PC-9 (cell line): ENCODE data around the gene NRG3. TPM values are rescaled to one million over a fixed set of nuclear protein-coding genes. Genes with fewer than 3 reads are reported as not detected.

Experiments
- BruUV-seq: library from RNA; stranded (reverse); fragments of 400-500 nt; replicated peaks from 2 replicates; lab custom pipeline; 2021; lab: Mats Ljungman, UMichigan
- CTCF ChIA-PET: fragments of 300-600 bp; sonication (Branson Sonifier 250); formaldehyde crosslinking; loops from one replicate; lab custom pipeline; 2022; ENCODE audit warnings: antibody characterized with exemption; lab: Charles Lee
- POLR2A ChIA-PET: fragments of 300-600 bp; sonication (Branson Sonifier 250); formaldehyde crosslinking; loops from one replicate; lab custom pipeline; 2022; ENCODE audit warnings: antibody characterized with exemption; ENCODE audit not compliant: unreplicated experiment; lab: Charles Lee
- DNase-seq, 2 experiments: peaks; one replicate each; pipeline versions ENCODE4 v3.0.0 to v3.0.0-alpha.2; 2015 to 2022; ENCODE audit warnings: mixed read lengths in 1 of 2
- H2AFZ ChIP-seq: fragments of 200-600 bp; sonication (generic); 2 replicates; pipeline ENCODE4 v1.8.1; 2017; ENCODE audit warnings: antibody characterized with exemption
- H3F3A ChIP-seq: fragments of 200-600 bp; sonication (generic); 2 replicates; pipeline ENCODE4 v1.8.1; 2017; ENCODE audit warnings: antibody characterized with exemption, mild to moderate bottlenecking, low read depth; ENCODE audit not compliant: insufficient read depth
- H3K27ac ChIP-seq: fragments of 200-600 bp; sonication (generic); 2 replicates; pipeline ENCODE4 v1.6.1; 2016; ENCODE audit warnings: mixed run types
- H3K27me3 ChIP-seq: fragments of 200-600 bp; sonication (generic); 2 replicates; pipeline ENCODE4 v1.6.1; 2016; ENCODE audit warnings: low read depth, mixed run types; ENCODE audit not compliant: insufficient read depth
- H3K36me3 ChIP-seq: fragments of 200-600 bp; sonication (generic); 2 replicates; pipeline ENCODE4 v1.6.1; 2016; ENCODE audit warnings: low read depth, mixed run types
- H3K4me1 ChIP-seq: fragments of 200-600 bp; sonication (generic); replicated peaks from 2 replicates; pipeline ENCODE4 v1.6.1; 2016; ENCODE audit warnings: mixed run types; ENCODE audit not compliant: insufficient read depth
- H3K4me2 ChIP-seq: fragments of 200-600 bp; sonication (generic); 2 replicates; pipeline ENCODE4 v1.6.1; 2017; ENCODE audit warnings: mixed run types
- H3K4me3 ChIP-seq: fragments of 200-600 bp; sonication (generic); 2 replicates; pipeline ENCODE4 v1.6.1; 2016; ENCODE audit warnings: mixed run types
- H3K79me2 ChIP-seq: fragments of 200-600 bp; sonication (generic); 2 replicates; pipeline ENCODE4 v1.6.1; 2017; ENCODE audit warnings: low read depth, mixed run types
- H3K9me2 ChIP-seq: fragments of 200-600 bp; sonication (generic); 2 replicates; pipeline ENCODE4 v1.8.1; 2017; ENCODE audit warnings: mild to moderate bottlenecking; ENCODE audit not compliant: insufficient read depth
- H3K9me3 ChIP-seq: fragments of 200-600 bp; sonication (generic); 2 replicates; pipeline ENCODE4 v1.8.1; 2016; ENCODE audit warnings: low read depth; ENCODE audit not compliant: insufficient read depth
- H4K20me1 ChIP-seq: fragments of 200-600 bp; sonication (generic); 2 replicates; pipeline ENCODE4 v1.8.1; 2017; ENCODE audit not compliant: insufficient read depth
- EZH2 ChIP-seq: fragments of 200-600 bp; sonication (generic); IDR thresholded peaks from 2 replicates; pipeline ENCODE4 v1.8.0; 2017; ENCODE audit warnings: antibody characterized with exemption, low read depth
- intact Hi-C: fragments of 100-400 bp; cut with micrococcal nuclease; formaldehyde crosslinking; loops from one replicate; pipeline ENCODE4 v1.10.0; 2022; ENCODE audit not compliant: unreplicated experiment
- total RNA-seq: library from RNA; stranded (reverse); gene quantifications from 2 replicates; pipeline ENCODE4 v1.2.3, GENCODE V29; 2021
- TF ChIP-seq, protein P1 (sequence below): fragments of 200-600 bp; sonication (generic); conservative IDR thresholded peaks from 2 replicates; pipeline ENCODE4 v1.6.1; 2017; ENCODE audit warnings: mixed run types, antibody characterized with exemption, mild to moderate bottlenecking, moderate library complexity

NRG3 gene
- total RNA-seq, 1 experiment from 2014 or later, result not detected

DNA sequence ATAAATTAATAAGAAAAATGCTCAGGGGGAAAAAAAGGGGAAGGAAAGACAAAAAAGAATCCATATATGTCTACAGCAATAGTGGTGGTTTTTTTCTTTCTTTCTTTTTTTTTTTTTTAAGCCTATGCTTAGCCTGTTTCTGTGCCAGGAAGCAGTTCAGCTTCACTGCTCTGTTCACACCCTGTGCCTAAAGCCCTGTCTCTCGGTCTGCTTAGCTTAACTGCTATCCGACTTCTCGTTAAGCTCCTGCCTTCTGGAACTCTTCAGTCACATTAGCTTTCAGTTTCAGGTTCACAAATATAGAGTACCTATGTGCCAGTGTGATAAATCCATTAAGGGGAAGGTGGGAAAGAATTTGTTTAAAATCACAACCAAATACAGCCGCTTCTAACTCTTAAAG, 26.5 kb upstream of the NRG3 start:
- Histone ChIP-seq H3K4me1 (no peaks in the 10 kb centered on the region), H3K9me3 (no peaks in the 10 kb centered on the region), H3K79me2 (no peaks in the 10 kb centered on the region), H3K9me2 (no peaks in the 10 kb centered on the region), H2AFZ (no peak overlapping the region), H3F3A (no peaks in the 10 kb centered on the region), H3K27me3 (no peaks in the 10 kb centered on the region; the same call in 1 of the 2 replicates), H3K36me3 (no peaks in the 10 kb centered on the region), H3K27ac (no peak overlapping the region), H4K20me1 (no peaks in the 10 kb centered on the region), H3K4me2 (no peak overlapping the region), H3K4me3 (no peak overlapping the region)
- intact Hi-C loops, result no loop called here
- CTCF ChIA-PET, result no interaction called here
- TF ChIP-seq, protein P1, sequence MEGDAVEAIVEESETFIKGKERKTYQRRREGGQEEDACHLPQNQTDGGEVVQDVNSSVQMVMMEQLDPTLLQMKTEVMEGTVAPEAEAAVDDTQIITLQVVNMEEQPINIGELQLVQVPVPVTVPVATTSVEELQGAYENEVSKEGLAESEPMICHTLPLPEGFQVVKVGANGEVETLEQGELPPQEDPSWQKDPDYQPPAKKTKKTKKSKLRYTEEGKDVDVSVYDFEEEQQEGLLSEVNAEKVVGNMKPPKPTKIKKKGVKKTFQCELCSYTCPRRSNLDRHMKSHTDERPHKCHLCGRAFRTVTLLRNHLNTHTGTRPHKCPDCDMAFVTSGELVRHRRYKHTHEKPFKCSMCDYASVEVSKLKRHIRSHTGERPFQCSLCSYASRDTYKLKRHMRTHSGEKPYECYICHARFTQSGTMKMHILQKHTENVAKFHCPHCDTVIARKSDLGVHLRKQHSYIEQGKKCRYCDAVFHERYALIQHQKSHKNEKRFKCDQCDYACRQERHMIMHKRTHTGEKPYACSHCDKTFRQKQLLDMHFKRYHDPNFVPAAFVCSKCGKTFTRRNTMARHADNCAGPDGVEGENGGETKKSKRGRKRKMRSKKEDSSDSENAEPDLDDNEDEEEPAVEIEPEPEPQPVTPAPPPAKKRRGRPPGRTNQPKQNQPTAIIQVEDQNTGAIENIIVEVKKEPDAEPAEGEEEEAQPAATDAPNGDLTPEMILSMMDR, result no peak
- TF ChIP-seq EZH2, result no peak
- no TSS peak for BruUV-seq
- POLR2A ChIA-PET, result no interaction called here
- DNase-seq, result no peak

DNA sequence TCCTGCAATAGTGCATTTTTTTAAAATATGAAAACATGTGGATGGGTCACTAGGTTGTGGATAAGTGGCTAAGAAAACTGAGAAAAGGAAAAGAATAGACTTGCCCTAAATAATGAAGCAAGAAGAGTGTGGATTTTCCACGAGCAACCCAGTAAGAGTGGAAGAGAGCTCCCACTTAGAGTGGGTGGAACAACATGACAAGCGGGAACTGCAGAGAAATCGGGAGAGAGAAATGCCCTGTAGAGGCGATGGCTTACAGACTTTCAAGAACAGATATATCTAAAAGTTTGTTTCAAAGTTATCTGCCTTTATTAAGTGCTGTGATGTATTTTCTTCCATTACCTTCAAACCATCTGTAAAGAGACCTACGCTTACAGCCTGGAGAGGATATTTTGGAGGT, 26.1 kb upstream of the NRG3 start:
- H3K4me3 ChIP-seq, result no peak overlapping the region
- no peak for DNase-seq
- TF ChIP-seq EZH2, result no peak
- TF ChIP-seq, protein P1, result no peak
- intact Hi-C loops, result no loop called here
- H2AFZ ChIP-seq, result no peak overlapping the region
- H3K9me3 ChIP-seq, result no peaks in the 10 kb centered on the region
- H3K4me2 ChIP-seq, result no peak overlapping the region
- H3F3A ChIP-seq, result no peaks in the 10 kb centered on the region
- POLR2A ChIA-PET, result no interaction called here
- no peaks in the 10 kb centered on the region for H3K79me2 ChIP-seq
- no peaks in the 10 kb centered on the region for H4K20me1 ChIP-seq
- no TSS peak for BruUV-seq
- no peak overlapping the region for H3K27ac ChIP-seq
- no peaks in the 10 kb centered on the region for H3K36me3 ChIP-seq
- no peaks in the 10 kb centered on the region; the same call in 1 of the 2 replicates for H3K27me3 ChIP-seq
- H3K4me1 ChIP-seq, result no peaks in the 10 kb centered on the region
- CTCF ChIA-PET, result no interaction called here
- H3K9me2 ChIP-seq, result no peaks in the 10 kb centered on the region

DNA sequence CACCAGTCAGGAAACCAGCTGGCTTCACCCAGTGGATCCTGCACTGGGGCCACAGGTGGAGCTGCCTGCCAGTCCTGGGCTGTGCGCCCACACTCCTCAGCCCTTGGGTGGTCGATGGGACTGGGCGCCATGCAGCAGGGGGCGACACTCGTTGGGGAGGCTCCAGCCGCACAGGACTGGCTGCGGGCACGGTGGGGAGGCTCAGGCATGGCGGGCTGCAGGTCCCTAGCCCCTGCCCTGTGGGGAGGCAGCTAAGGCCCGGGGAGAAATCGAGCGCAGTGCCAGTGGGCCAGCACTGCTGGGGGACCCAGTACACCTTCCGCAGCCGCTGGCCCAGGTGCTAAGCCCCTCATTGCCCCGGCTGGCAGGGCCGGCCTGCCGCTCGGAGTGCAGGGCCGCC, 12.4 kb upstream of the NRG3 start:
- H3K4me2 ChIP-seq, result no peak overlapping the region
- no peaks in the 10 kb centered on the region for H3K79me2 ChIP-seq
- ChIA-PET CTCF (no interaction called here), POLR2A (no interaction called here)
- H4K20me1 ChIP-seq, result no peaks in the 10 kb centered on the region
- DNase-seq, result no peak
- H3K4me1 ChIP-seq, result no peaks in the 10 kb centered on the region
- no peaks in the 10 kb centered on the region for H3K9me3 ChIP-seq
- H3K27ac ChIP-seq, result no peak overlapping the region
- no peak overlapping the region for H2AFZ ChIP-seq
- TF ChIP-seq, protein P1, result no peak
- no peak for TF ChIP-seq EZH2
- BruUV-seq, result no TSS peak
- H3K27me3 ChIP-seq, result no peaks in the 10 kb centered on the region
- no peaks in the 10 kb centered on the region for H3K36me3 ChIP-seq
- intact Hi-C loops, result no loop called here
- no peaks in the 10 kb centered on the region for H3K9me2 ChIP-seq
- H3F3A ChIP-seq, result no peaks in the 10 kb centered on the region
- H3K4me3 ChIP-seq, result no peak overlapping the region
